Measurements from ENCODE around the gene ZNF22.

ZNF22 gene

GRCh38 chr10:44989597-44990301 lies 11.0 kb upstream of the ZNF22 start:
- DNase-seq (ENCODE audit: low read depth in 2 of 3, low spot score in 2 of 3) = no peak

GRCh38 chr10:44990302-44990655 lies 10.4 kb upstream of the ZNF22 start:
- no peak for DNase-seq (ENCODE audit: low read depth in 2 of 3, low spot score in 2 of 3)

- no peak for DNase-seq (ENCODE audit: low read depth in 2 of 3, low spot score in 2 of 3)
Measured at GRCh38 chr10:44990965-44991364, 9.8 kb upstream of the ZNF22 start.

- no peak for DNase-seq (ENCODE audit: low read depth in 2 of 3, low spot score in 2 of 3)
Measured at GRCh38 chr10:44991571-44991970, 9.2 kb upstream of the ZNF22 start.

GRCh38 chr10:44992070-44992731 lies 8.5 kb upstream of the ZNF22 start:
- DNase-seq (ENCODE audit: low read depth in 2 of 3, low spot score in 2 of 3) = no peak

- no peak for DNase-seq (ENCODE audit: low read depth in 2 of 3, low spot score in 2 of 3)
Measured at GRCh38 chr10:44992732-44993225, 7.9 kb upstream of the ZNF22 start.

- no peak for DNase-seq (ENCODE audit: low read depth in 2 of 3, low spot score in 2 of 3)
Measured at GRCh38 chr10:44993226-44993921, 7.3 kb upstream of the ZNF22 start.

GRCh38 chr10:44993922-44994751 lies 6.6 kb upstream of the ZNF22 start:
- DNase-seq (ENCODE audit: low read depth in 2 of 3, low spot score in 2 of 3) = no peak

- no peak for DNase-seq (ENCODE audit: low read depth in 2 of 3, low spot score in 2 of 3)
Measured at GRCh38 chr10:44994752-44995530, 5.8 kb upstream of the ZNF22 start.

GRCh38 chr10:44995581-44995913 lies 5.2 kb upstream of the ZNF22 start:
- no peak for DNase-seq (ENCODE audit: low read depth in 2 of 3, low spot score in 2 of 3)

GRCh38 chr10:44995914-44996669 lies 4.6 kb upstream of the ZNF22 start:
- DNase-seq (ENCODE audit: low read depth in 2 of 3, low spot score in 2 of 3) = no peak

- no peak for DNase-seq (ENCODE audit: low read depth in 2 of 3, low spot score in 2 of 3)
Measured at GRCh38 chr10:44997105-44997748, 3.5 kb upstream of the ZNF22 start.

GRCh38 chr10:44998146-44998631 lies 2.5 kb upstream of the ZNF22 start:
- DNase-seq (ENCODE audit: low read depth in 2 of 3, low spot score in 2 of 3) = no peak

GRCh38 chr10:45000138-45000751 lies 478 bp upstream of the ZNF22 start:
- DNase-seq (ENCODE audit: low read depth in 2 of 3, low spot score in 2 of 3) = no peak

- peak; percentile 23 to 38 (median 23) for DNase-seq (ENCODE audit: low read depth in 2 of 3, low spot score in 2 of 3)
Measured at GRCh38 chr10:45001381-45002148, 842 bp downstream of the ZNF22 start.

GRCh38 chr10:45003432-45004000 lies 2.8 kb downstream of the ZNF22 start:
- DNase-seq (ENCODE audit: low read depth in 2 of 3, low spot score in 2 of 3) = no peak

GRCh38 chr10:45004661-45005060 lies 3.9 kb downstream of the ZNF22 start:
- no peak for DNase-seq (ENCODE audit: low read depth in 2 of 3, low spot score in 2 of 3)

GRCh38 chr10:45005284-45005683 lies 4.6 kb downstream of the ZNF22 start:
- no peak for DNase-seq (ENCODE audit: low read depth in 2 of 3, low spot score in 2 of 3)
